ENCODE data around the gene ESYT1. TPM values are rescaled to one million over a fixed set of nuclear protein-coding genes. Genes with fewer than 3 reads are reported as not detected.

The ESYT1 gene
- total RNA-seq, 1 experiment from 2014 or later, result 111 TPM

GRCh38 chr12:56099787-56100186, 28.3 kb upstream of the ESYT1 start:
- Histone ChIP-seq H2BK20ac (ENCODE audit: low read depth, low read length, poor library complexity, severe bottlenecking) (no peak overlapping the region), H3K56ac (ENCODE audit: insufficient read length, low read depth, low read length) (no peak overlapping the region), H3K14ac (ENCODE audit: insufficient read depth, low read length) (no peak overlapping the region), H2BK12ac (ENCODE audit: insufficient read length, low read depth, low read length) (no peak overlapping the region), H3K79me2 (ENCODE audit: insufficient read depth, low read length) (peaks cover under 1% of the 10 kb centered on the region; the same call in 1 of the 2 replicates), H3K9me3 (ENCODE audit: control insufficient read depth, low read depth, low read length) (no peaks in the 10 kb centered on the region), H2BK15ac (ENCODE audit: low read depth, low read length) (no peak overlapping the region), H4K8ac (replicated peaks; ENCODE audit: insufficient read length, low read depth, low read length) (no peak overlapping the region), H3K4me1 (ENCODE audit: insufficient read depth, low read length) (no peaks in the 10 kb centered on the region), H3K23me2 (ENCODE audit: insufficient read length, low read depth, low read length, poor library complexity, severe bottlenecking) (no peaks in the 10 kb centered on the region), H2AK5ac (ENCODE audit: insufficient read length, low read length) (no peak overlapping the region), H2BK120ac (ENCODE audit: low read depth, low read length, poor library complexity, severe bottlenecking) (no peak overlapping the region), H4K5ac (ENCODE audit: insufficient read length, low read depth, low read length) (no peak overlapping the region), H4K20me1 (ENCODE audit: control insufficient read depth, insufficient read depth, insufficient read length) (no peaks in the 10 kb centered on the region), H2BK5ac (ENCODE audit: insufficient read length, low read length) (no peak overlapping the region), H3K4me2 (ENCODE audit: insufficient read depth, insufficient read length, low read length) (no peak overlapping the region), H3K23ac (ENCODE audit: insufficient read length, low read depth, low read length) (no peak overlapping the region), H3K27ac (ENCODE audit: insufficient read length, low read depth, low read length) (no peak overlapping the region), H4K91ac (ENCODE audit: insufficient read length, low read depth, low read length) (no peak overlapping the region), H3T11ph (ENCODE audit: low read length) (no peak overlapping the region), H3K18ac (ENCODE audit: insufficient read length, low read depth, low read length) (no peak overlapping the region), H2AFZ (ENCODE audit: low read length) (no peak overlapping the region), H3K27me3 (ENCODE audit: insufficient read depth, low read length) (no peaks in the 10 kb centered on the region), H3K79me1 (ENCODE audit: insufficient read depth, low read depth, low read length, poor library complexity, severe bottlenecking) (no peaks in the 10 kb centered on the region), H3K4ac (ENCODE audit: low read depth, low read length) (no peak overlapping the region), H3K9ac (ENCODE audit: extremely low read depth, insufficient read length, low read length) (no peak overlapping the region)
- no peaks in the 10 kb centered on the region; the same call in none of the 2 replicates for H3K27me3 Mint-ChIP-seq (ENCODE audit: low read depth)
- H3K4me1 Mint-ChIP-seq, result peaks cover 8 to 12% of the 10 kb centered on the region in 2 experiments
- DNase-seq, result no peak
- TF ChIP-seq CTCF (conservative IDR thresholded peaks at IDR 0.05), result no peak
- peaks cover 0 to 3% of the 10 kb centered on the region in 2 experiments; a peak in 1 of 5 replicates for H3K9me3 Mint-ChIP-seq
- WGBS (ENCODE audit: extremely low coverage, insufficient read length, low lambda C conversion rate), result no CpG with 5 or more reads among the region's 4 CpGs
- no peak overlapping the region for H3K27ac Mint-ChIP-seq
- no peak overlapping the region; a peak in 1 of 5 replicates for H3K4me3 Mint-ChIP-seq
- peaks cover 42 to 78% (median 73%) of the 10 kb centered on the region in 3 experiments for H3K36me3 Mint-ChIP-seq (ENCODE audit: insufficient read depth in 1 of 3, low read depth in 3 of 3)
